HepG2 (cell line): ENCODE measurements around the gene MYOZ3. TPM values are rescaled to one million over a fixed set of nuclear protein-coding genes. Genes with fewer than 3 reads are reported as not detected.

ENCODE experiments used
- CREM ChIP-seq, 2 experiments: sonication (generic) in 1 of 2; formaldehyde crosslinking in 1 of 2; IDR thresholded peaks; 2 replicates each; pipeline versions ENCODE4 v1.4.0 to v1.6.1; 2016 to 2020; ENCODE audit warnings: antibody characterized with exemption in 1 of 2, mild to moderate bottlenecking in 1 of 2, missing genetic modification reagents in 1 of 2
- HHEX ChIP-seq: IDR thresholded peaks from 2 replicates; pipeline ENCODE4 v1.6.1; 2016; ENCODE audit warnings: control low read depth
- KDM1A ChIP-seq: IDR thresholded peaks from 2 replicates; pipeline ENCODE4 v1.6.1; 2016; ENCODE audit warnings: missing compliant biosample characterization
- KMT2B ChIP-seq: IDR thresholded peaks from 2 replicates; pipeline ENCODE4 v1.6.1; 2016; ENCODE audit warnings: missing genetic modification reagents, missing compliant biosample characterization
- NR2F1 ChIP-seq, 2 experiments: fragments of 450-650 bp in 1 of 2; formaldehyde crosslinking in 1 of 2; IDR thresholded peaks; 2 replicates each; pipeline versions ENCODE4 v1.5.0 to v1.6.1; 2016 to 2020; ENCODE audit warnings: mild to moderate bottlenecking in 1 of 2, missing compliant biosample characterization in 1 of 2, missing genetic modification reagents in 1 of 2, moderate library complexity in 1 of 2
- SMAD3 ChIP-seq: sonication (generic); formaldehyde crosslinking; IDR thresholded peaks from 2 replicates; pipeline ENCODE4 v1.4.0; 2020; ENCODE audit warnings: missing genetic modification reagents
- SOX13 ChIP-seq, 3 experiments: fragments of 450-650 bp in 1 of 3; sonication (generic) in 1 of 3; formaldehyde crosslinking in 1 of 3; IDR thresholded peaks in 2 of 3; conservative IDR thresholded peaks in 1 of 3; 2 replicates each; pipeline versions ENCODE4 v1.5.0 to v1.6.1; 2016 to 2020; ENCODE audit warnings: antibody characterized with exemption in 1 of 3, mild to moderate bottlenecking in 1 of 3, missing compliant biosample characterization in 1 of 3, missing genetic modification reagents in 1 of 3, moderate library complexity in 1 of 3
- ZIK1 ChIP-seq: sonication (generic); formaldehyde crosslinking; IDR thresholded peaks from 2 replicates; pipeline ENCODE4 v1.5.0; 2020; ENCODE audit warnings: mild to moderate bottlenecking, low read depth, missing genetic modification reagents, borderline replicate concordance
- ZMAT3 ChIP-seq: sonication (generic); formaldehyde crosslinking; conservative IDR thresholded peaks from 2 replicates; pipeline ENCODE4 v1.7.0; 2021; ENCODE audit warnings: missing genetic modification reagents
- ZNF124 ChIP-seq: sonication (generic); formaldehyde crosslinking; IDR thresholded peaks from 2 replicates; pipeline ENCODE4 v1.4.0; 2020; ENCODE audit warnings: missing genetic modification reagents
- ZNF205 ChIP-seq: IDR thresholded peaks from 2 replicates; pipeline ENCODE4 v1.6.1; 2018; ENCODE audit warnings: missing biosample characterization, missing genetic modification reagents
- ZNF317 ChIP-seq: sonication (generic); formaldehyde crosslinking; IDR thresholded peaks from 2 replicates; pipeline ENCODE4 v1.5.0; 2020; ENCODE audit warnings: mild to moderate bottlenecking, missing genetic modification reagents
- ZNF543 ChIP-seq: sonication (generic); formaldehyde crosslinking; IDR thresholded peaks from 2 replicates; pipeline ENCODE4 v1.4.0; 2020; ENCODE audit warnings: mild to moderate bottlenecking, missing genetic modification reagents
- ZNF839 ChIP-seq: sonication (generic); formaldehyde crosslinking; IDR thresholded peaks from 2 replicates; pipeline ENCODE4 v1.4.0; 2020; ENCODE audit warnings: missing genetic modification reagents, mild to moderate bottlenecking, borderline replicate concordance
- ZSCAN29 ChIP-seq: sonication (generic); formaldehyde crosslinking; conservative IDR thresholded peaks from 2 replicates; pipeline ENCODE4 v1.4.0; 2020; ENCODE audit warnings: mild to moderate bottlenecking, missing genetic modification reagents
- polyA plus RNA-seq, 8 experiments: library from polyadenylated mRNA; depleted of rRNA in 3 of 8; stranded (reverse) in 7 of 8; unstranded in 1 of 8; fragments of >200 nt; fragmentation: Illumina TruSeq in 4 of 8; extraction: Trizol in 4 of 8; gene quantifications; 2 replicates each; pipeline versions ENCODE4 v1.2.1 to v1.2.3, GENCODE V29; 2011 to 2016; ENCODE audit warnings: low read depth in 4 of 8, missing spikeins in 1 of 8, mixed read lengths in 1 of 8; ENCODE audit not compliant: insufficient read depth in 1 of 8
- total RNA-seq, 5 experiments: library from RNA; depleted of rRNA; stranded (reverse); fragments of >200 nt; fragmentation: Illumina TruSeq; extraction: Trizol; gene quantifications; 2 replicates each; pipeline ENCODE4 v1.2.3, GENCODE V29; 2016; ENCODE audit warnings: low read depth in 1 of 5
- TF ChIP-seq, protein P1 (sequence below): sonication (generic); formaldehyde crosslinking; IDR thresholded peaks from 2 replicates; pipeline ENCODE4 v1.9.0; 2021; ENCODE audit warnings: missing genetic modification reagents, borderline replicate concordance
- TF ChIP-seq, protein P2 (sequence below): sonication (generic); formaldehyde crosslinking; IDR thresholded peaks from 2 replicates; pipeline ENCODE4 v1.9.0; 2021; ENCODE audit warnings: missing genetic modification reagents, mild to moderate bottlenecking, borderline replicate concordance
- TF ChIP-seq, protein P3 (sequence below): sonication (generic); formaldehyde crosslinking; IDR thresholded peaks from 2 replicates; pipeline ENCODE4 v1.5.0; 2020; ENCODE audit warnings: mild to moderate bottlenecking, missing genetic modification reagents
- TF ChIP-seq, protein P4 (sequence below): sonication (generic); formaldehyde crosslinking; conservative IDR thresholded peaks from 2 replicates; pipeline ENCODE4 v1.8.0; 2022; ENCODE audit warnings: mild to moderate bottlenecking, moderate library complexity, missing genetic modification reagents
- TF ChIP-seq, protein P5 (sequence below): IDR thresholded peaks from 2 replicates; pipeline ENCODE4 v1.6.1; 2016

Gene MYOZ3
- total and polyA plus RNA-seq, 2 of the 13 experiments (the other 11 are each of a cell fraction or from before 2014, with no cell fraction given) = 0.05 TPM; not detected in 1

DNA sequence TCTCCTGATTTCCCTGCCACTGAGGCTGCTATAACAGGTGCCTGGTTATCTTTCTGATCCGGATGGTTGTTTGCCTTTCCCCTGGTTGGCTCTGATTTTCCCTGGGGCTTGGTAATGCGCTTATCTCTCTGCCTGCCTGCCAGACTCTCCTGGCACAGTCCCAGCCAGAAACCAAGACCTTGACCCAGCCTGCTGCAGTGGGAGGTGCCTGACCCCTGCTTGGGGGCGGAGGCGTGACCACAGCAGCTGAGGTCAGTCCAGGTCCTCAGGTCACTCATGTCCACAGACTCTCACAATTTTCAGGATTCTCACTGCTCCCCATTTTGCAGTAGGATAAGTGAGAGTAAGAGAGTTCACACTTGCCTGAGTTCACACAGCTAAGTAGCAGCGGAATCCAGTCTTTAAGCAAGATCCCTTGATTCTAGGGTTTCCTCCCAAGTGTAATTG lies 45.0 kb upstream of the MYOZ3 start (continued):
- TF ChIP-seq, protein P1, sequence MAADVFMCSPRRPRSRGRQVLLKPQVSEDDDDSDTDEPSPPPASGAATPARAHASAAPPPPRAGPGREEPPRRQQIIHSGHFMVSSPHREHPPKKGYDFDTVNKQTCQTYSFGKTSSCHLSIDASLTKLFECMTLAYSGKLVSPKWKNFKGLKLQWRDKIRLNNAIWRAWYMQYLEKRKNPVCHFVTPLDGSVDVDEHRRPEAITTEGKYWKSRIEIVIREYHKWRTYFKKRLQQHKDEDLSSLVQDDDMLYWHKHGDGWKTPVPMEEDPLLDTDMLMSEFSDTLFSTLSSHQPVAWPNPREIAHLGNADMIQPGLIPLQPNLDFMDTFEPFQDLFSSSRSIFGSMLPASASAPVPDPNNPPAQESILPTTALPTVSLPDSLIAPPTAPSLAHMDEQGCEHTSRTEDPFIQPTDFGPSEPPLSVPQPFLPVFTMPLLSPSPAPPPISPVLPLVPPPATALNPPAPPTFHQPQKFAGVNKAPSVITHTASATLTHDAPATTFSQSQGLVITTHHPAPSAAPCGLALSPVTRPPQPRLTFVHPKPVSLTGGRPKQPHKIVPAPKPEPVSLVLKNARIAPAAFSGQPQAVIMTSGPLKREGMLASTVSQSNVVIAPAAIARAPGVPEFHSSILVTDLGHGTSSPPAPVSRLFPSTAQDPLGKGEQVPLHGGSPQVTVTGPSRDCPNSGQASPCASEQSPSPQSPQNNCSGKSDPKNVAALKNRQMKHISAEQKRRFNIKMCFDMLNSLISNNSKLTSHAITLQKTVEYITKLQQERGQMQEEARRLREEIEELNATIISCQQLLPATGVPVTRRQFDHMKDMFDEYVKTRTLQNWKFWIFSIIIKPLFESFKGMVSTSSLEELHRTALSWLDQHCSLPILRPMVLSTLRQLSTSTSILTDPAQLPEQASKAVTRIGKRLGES (CRISPR knock-in tag) = no peak
- TF ChIP-seq ZMAT3 (CRISPR knock-in tag) = no peak
- TF ChIP-seq ZNF317 (CRISPR knock-in tag) = no peak
- TF ChIP-seq CREM (IDR thresholded peaks at IDR 0.05) = no peak
- no peak for TF ChIP-seq CREM (CRISPR knock-in tag; IDR thresholded peaks at IDR 0.05)
- no peak for TF ChIP-seq KMT2B (CRISPR knock-in tag)
- TF ChIP-seq, protein P2, sequence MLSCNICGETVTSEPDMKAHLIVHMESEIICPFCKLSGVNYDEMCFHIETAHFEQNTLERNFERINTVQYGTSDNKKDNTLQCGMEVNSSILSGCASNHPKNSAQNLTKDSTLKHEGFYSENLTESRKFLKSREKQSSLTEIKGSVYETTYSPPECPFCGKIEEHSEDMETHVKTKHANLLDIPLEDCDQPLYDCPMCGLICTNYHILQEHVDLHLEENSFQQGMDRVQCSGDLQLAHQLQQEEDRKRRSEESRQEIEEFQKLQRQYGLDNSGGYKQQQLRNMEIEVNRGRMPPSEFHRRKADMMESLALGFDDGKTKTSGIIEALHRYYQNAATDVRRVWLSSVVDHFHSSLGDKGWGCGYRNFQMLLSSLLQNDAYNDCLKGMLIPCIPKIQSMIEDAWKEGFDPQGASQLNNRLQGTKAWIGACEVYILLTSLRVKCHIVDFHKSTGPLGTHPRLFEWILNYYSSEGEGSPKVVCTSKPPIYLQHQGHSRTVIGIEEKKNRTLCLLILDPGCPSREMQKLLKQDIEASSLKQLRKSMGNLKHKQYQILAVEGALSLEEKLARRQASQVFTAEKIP (CRISPR knock-in tag) = no peak
- TF ChIP-seq ZIK1 = no peak
- peak; percentile 92 to 97 for TF ChIP-seq NR2F1 (CRISPR knock-in tag; IDR thresholded peaks at IDR 0.05)
- peak; percentile 73; the same call in 1 of the 2 replicates for TF ChIP-seq ZSCAN29
- TF ChIP-seq SMAD3 = no peak
- TF ChIP-seq, protein P3, sequence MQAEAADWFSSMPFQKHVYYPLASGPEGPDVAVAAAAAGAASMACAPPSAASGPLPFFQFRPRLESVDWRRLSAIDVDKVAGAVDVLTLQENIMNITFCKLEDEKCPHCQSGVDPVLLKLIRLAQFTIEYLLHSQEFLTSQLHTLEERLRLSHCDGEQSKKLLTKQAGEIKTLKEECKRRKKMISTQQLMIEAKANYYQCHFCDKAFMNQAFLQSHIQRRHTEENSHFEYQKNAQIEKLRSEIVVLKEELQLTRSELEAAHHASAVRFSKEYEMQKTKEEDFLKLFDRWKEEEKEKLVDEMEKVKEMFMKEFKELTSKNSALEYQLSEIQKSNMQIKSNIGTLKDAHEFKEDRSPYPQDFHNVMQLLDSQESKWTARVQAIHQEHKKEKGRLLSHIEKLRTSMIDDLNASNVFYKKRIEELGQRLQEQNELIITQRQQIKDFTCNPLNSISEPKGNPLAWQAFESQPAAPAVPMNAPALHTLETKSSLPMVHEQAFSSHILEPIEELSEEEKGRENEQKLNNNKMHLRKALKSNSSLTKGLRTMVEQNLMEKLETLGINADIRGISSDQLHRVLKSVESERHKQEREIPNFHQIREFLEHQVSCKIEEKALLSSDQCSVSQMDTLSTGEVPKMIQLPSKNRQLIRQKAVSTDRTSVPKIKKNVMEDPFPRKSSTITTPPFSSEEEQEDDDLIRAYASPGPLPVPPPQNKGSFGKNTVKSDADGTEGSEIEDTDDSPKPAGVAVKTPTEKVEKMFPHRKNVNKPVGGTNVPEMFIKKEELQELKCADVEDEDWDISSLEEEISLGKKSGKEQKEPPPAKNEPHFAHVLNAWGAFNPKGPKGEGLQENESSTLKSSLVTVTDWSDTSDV (CRISPR knock-in tag) = no peak
- no peak for TF ChIP-seq HHEX
- TF ChIP-seq ZNF839 (CRISPR knock-in tag) = no peak
- no peak for TF ChIP-seq ZNF543 (CRISPR knock-in tag)
- 0 out of 2 replicates have a peak, but pooled peaks have one; percentile 47 for TF ChIP-seq ZNF205 (CRISPR knock-in tag)
- TF ChIP-seq ZNF124 (CRISPR knock-in tag) = no peak
- TF ChIP-seq KDM1A (CRISPR knock-in tag) = no peak
- TF ChIP-seq SOX13 (IDR thresholded peaks at IDR 0.05) = no peak
- TF ChIP-seq SOX13 (CRISPR knock-in tag; conservative IDR thresholded peaks at IDR 0.05 in 1 of 2, IDR thresholded peaks at IDR 0.05 in 1 of 2) = peak in 1 of 2 experiments; percentile 70; a peak in 2 of 4 replicates
- TF ChIP-seq, protein P4, sequence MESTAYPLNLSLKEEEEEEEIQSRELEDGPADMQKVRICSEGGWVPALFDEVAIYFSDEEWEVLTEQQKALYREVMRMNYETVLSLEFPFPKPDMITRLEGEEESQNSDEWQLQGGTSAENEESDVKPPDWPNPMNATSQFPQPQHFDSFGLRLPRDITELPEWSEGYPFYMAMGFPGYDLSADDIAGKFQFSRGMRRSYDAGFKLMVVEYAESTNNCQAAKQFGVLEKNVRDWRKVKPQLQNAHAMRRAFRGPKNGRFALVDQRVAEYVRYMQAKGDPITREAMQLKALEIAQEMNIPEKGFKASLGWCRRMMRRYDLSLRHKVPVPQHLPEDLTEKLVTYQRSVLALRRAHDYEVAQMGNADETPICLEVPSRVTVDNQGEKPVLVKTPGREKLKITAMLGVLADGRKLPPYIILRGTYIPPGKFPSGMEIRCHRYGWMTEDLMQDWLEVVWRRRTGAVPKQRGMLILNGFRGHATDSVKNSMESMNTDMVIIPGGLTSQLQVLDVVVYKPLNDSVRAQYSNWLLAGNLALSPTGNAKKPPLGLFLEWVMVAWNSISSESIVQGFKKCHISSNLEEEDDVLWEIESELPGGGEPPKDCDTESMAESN = no peak; the same call in 1 of the 2 replicates
- TF ChIP-seq, protein P5, sequence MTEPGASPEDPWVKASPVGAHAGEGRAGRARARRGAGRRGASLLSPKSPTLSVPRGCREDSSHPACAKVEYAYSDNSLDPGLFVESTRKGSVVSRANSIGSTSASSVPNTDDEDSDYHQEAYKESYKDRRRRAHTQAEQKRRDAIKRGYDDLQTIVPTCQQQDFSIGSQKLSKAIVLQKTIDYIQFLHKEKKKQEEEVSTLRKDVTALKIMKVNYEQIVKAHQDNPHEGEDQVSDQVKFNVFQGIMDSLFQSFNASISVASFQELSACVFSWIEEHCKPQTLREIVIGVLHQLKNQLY (CRISPR knock-in tag) = peak; percentile 63; the same call in 1 of the 2 replicates
